H1 (cell line): ENCODE data around the gene CALD1. TPM values are rescaled to one million over a fixed set of nuclear protein-coding genes. Genes with fewer than 3 reads are reported as not detected.

Source experiments
- ATF3 ChIP-seq: IDR thresholded peaks from 2 replicates; pipeline ENCODE4 v1.6.1; 2011; ENCODE audit warnings: low read depth, mild to moderate bottlenecking, low read length; ENCODE audit not compliant: insufficient read depth
- GABPA ChIP-seq: IDR thresholded peaks from 2 replicates; pipeline ENCODE4 v1.6.1; 2011; ENCODE audit warnings: mild to moderate bottlenecking, low read length, moderate library complexity, borderline replicate concordance; ENCODE audit not compliant: insufficient read depth
- JUND ChIP-seq: IDR thresholded peaks from 2 replicates; pipeline ENCODE4 v1.6.1; 2011; ENCODE audit warnings: mild to moderate bottlenecking, improper control_type of control experiment, low read length
- KDM1A ChIP-seq: fragments of 200-600, 300-600 bp; sonication (generic); IDR thresholded peaks from 2 replicates; pipeline ENCODE4 v1.7.1; 2016; ENCODE audit warnings: mild to moderate bottlenecking, low read length, borderline replicate concordance
- KDM4A ChIP-seq: IDR thresholded peaks from one replicate; pipeline ENCODE4 v1.7.1; 2012; ENCODE audit warnings: low read depth, mild to moderate bottlenecking, moderate library complexity, low read length, inconsistent platforms; ENCODE audit not compliant: severe bottlenecking
- MAFK ChIP-seq: IDR thresholded peaks from 2 replicates; pipeline ENCODE4 v1.6.1; 2012; ENCODE audit warnings: low read depth, mild to moderate bottlenecking, improper control_type of control experiment, low read length
- NRF1 ChIP-seq: IDR thresholded peaks from 2 replicates; pipeline ENCODE4 v1.6.1; 2011; ENCODE audit warnings: mild to moderate bottlenecking, low read depth, low read length, improper control_type of control experiment
- SUZ12 ChIP-seq: fragments of 200-600 bp; sonication (generic); IDR thresholded peaks from 2 replicates; pipeline ENCODE4 v1.6.1; 2012; ENCODE audit warnings: mild to moderate bottlenecking, inconsistent platforms, low read length, moderate library complexity, mixed read lengths
- polyA plus RNA-seq, 7 experiments: library from polyadenylated mRNA; depleted of rRNA in 3 of 7; stranded (reverse) in 5 of 7; unstranded in 2 of 7; fragments of >200 nt in 5 of 7; fragments of 200-250 nt in 2 of 7; gene quantifications; 1 replicate in 5 of 7; 2 replicates in 1 of 7; 4 replicates in 1 of 7; pipeline versions ENCODE4 v1.2.1 to v1.2.3, GENCODE V29; 2011 to 2013; ENCODE audit warnings: missing spikeins in 2 of 7, mixed read lengths in 2 of 7
- total RNA-seq: library from RNA; stranded (reverse); fragmentation: NEBNext Ultra II Directional; extraction: Animal tissue kit (Norgen Biotek cat#: 25700); gene quantifications from 2 replicates; pipeline ENCODE4 v1.2.1, GENCODE V29; 2021

Gene CALD1
- total and polyA plus RNA-seq, 2 of the 8 experiments (the other 6 are each of a cell fraction or from before 2014, with no cell fraction given): 34.3 to 177 TPM

GRCh38 chr7:134842886-134843430 lies 63.5 kb downstream of the CALD1 start (continued):
- TF ChIP-seq ATF3 (no peak), KDM1A (no peak), GABPA (no peak), KDM4A (no peak), MAFK (no peak), JUND (no peak), SUZ12 (no peak), NRF1 (no peak)
